A673 (cell line): Measurements from ENCODE around the gene LAPTM4A. TPM values are rescaled to one million over a fixed set of nuclear protein-coding genes. Genes with fewer than 3 reads are reported as not detected.

ENCODE experiments used
- BruUV-seq: library from RNA; stranded (reverse); fragments of 400-500 nt; replicated peaks from 2 replicates; lab custom pipeline; 2021; lab: Mats Ljungman, UMichigan
- CTCF ChIA-PET: fragments of 300-600 bp; sonication (Branson Sonifier 250); formaldehyde crosslinking; loops from one replicate; lab custom pipeline; 2022; ENCODE audit warnings: antibody characterized with exemption; lab: Charles Lee
- POLR2A ChIA-PET: fragments of 300-600 bp; sonication (Branson Sonifier 250); formaldehyde crosslinking; loops from one replicate; lab custom pipeline; 2022; ENCODE audit warnings: antibody characterized with exemption; ENCODE audit not compliant: low non-redundant PET; lab: Charles Lee
- DNase-seq: peaks from one replicate; pipeline ENCODE4 v3.0.0-alpha.2; 2015; ENCODE audit warnings: low spot score
- H3K27ac ChIP-seq: fragments of 200-600 bp; sonication (generic); 2 replicates; pipeline ENCODE4 v1.5.1; 2016; ENCODE audit warnings: mixed run types, low read depth, mild to moderate bottlenecking, mixed read lengths, antibody characterized with exemption, low read length; ENCODE audit not compliant: poor library complexity, severe bottlenecking
- H3K27me3 ChIP-seq: fragments of 200-600 bp; sonication (generic); replicated peaks from 2 replicates; pipeline ENCODE4 v1.6.1; 2017; ENCODE audit warnings: mixed run types, low read depth, mild to moderate bottlenecking, mixed read lengths, antibody characterized with exemption, low read length; ENCODE audit not compliant: insufficient read depth, poor library complexity
- H3K36me3 ChIP-seq: fragments of 200-600 bp; sonication (generic); 2 replicates; pipeline ENCODE4 v1.6.1; 2016; ENCODE audit warnings: mixed run types, mild to moderate bottlenecking, mixed read lengths, antibody characterized with exemption, low read length; ENCODE audit not compliant: insufficient read depth, poor library complexity, severe bottlenecking
- H3K4me1 ChIP-seq: fragments of 200-600 bp; sonication (generic); 2 replicates; pipeline ENCODE4 v1.6.1; 2017; ENCODE audit warnings: mixed run types, mild to moderate bottlenecking, mixed read lengths, antibody characterized with exemption, low read length; ENCODE audit not compliant: insufficient read depth, poor library complexity, severe bottlenecking
- H3K4me3 ChIP-seq: fragments of 200-600 bp; sonication (generic); 2 replicates; pipeline ENCODE4 v1.5.1; 2016; ENCODE audit warnings: low read depth, mixed run types, mild to moderate bottlenecking, mixed read lengths, low read length; ENCODE audit not compliant: poor library complexity, severe bottlenecking
- H3K9me3 ChIP-seq: fragments of 200-600 bp; sonication (generic); 2 replicates; pipeline ENCODE4 v1.6.1; 2016; ENCODE audit warnings: mixed run types, low read depth, mild to moderate bottlenecking, mixed read lengths, antibody characterized with exemption, low read length; ENCODE audit not compliant: poor library complexity, severe bottlenecking
- CTCF ChIP-seq: fragments of 300-800, 200-600 bp; sonication (generic); conservative IDR thresholded peaks from 2 replicates; pipeline ENCODE4 v1.5.1; 2017; ENCODE audit warnings: low read depth, mild to moderate bottlenecking, antibody characterized with exemption, low read length, moderate library complexity, mixed read lengths
- EZH2 ChIP-seq: fragments of 200-600 bp; sonication (generic); IDR thresholded peaks from 2 replicates; pipeline ENCODE4 v1.6.1; 2017; ENCODE audit warnings: borderline replicate concordance, low read depth, mild to moderate bottlenecking, mixed read lengths, antibody characterized with exemption, low read length; ENCODE audit not compliant: poor library complexity, severe bottlenecking
- intact Hi-C: fragments of 100-400 bp; cut with micrococcal nuclease; formaldehyde crosslinking; loops from one replicate; pipeline ENCODE4 v1.10.0; 2022; ENCODE audit not compliant: unreplicated experiment
- total RNA-seq: library from RNA; stranded (reverse); gene quantifications from 2 replicates; pipeline ENCODE4 v1.2.3, GENCODE V29; 2021

LAPTM4A gene
- total RNA-seq, 1 experiment from 2014 or later = 158 TPM

GRCh38 chr2:20001361-20001863 is 50.0 kb downstream of the LAPTM4A start:
- no peaks in the 10 kb centered on the region for H3K36me3 ChIP-seq

GRCh38 chr2:19993731-19994130 is 57.7 kb downstream of the LAPTM4A start:
- H3K4me1 ChIP-seq = peaks cover 3% of the 10 kb centered on the region
- TF ChIP-seq EZH2 = no peak
- TF ChIP-seq CTCF = no peak
- ChIA-PET CTCF (no interaction called here), POLR2A (no interaction called here)
- no TSS peak for BruUV-seq
- no peak overlapping the region for H3K4me3 ChIP-seq
- no peak for DNase-seq
- no peaks in the 10 kb centered on the region for H3K36me3 ChIP-seq
- H3K27ac ChIP-seq = no peak overlapping the region
- intact Hi-C loops = no loop called here
- no peaks in the 10 kb centered on the region for H3K9me3 ChIP-seq
- H3K27me3 ChIP-seq = no peaks in the 10 kb centered on the region

More at GRCh38 chr2:20001361-20001863, 50.0 kb downstream of the LAPTM4A start:
- no peaks in the 10 kb centered on the region for H3K27me3 ChIP-seq
- TF ChIP-seq CTCF = no peak
- TF ChIP-seq EZH2 = no peak
- intact Hi-C loops = no loop called here
- POLR2A ChIA-PET = no interaction called here
- no peaks in the 10 kb centered on the region for H3K9me3 ChIP-seq
- DNase-seq = no peak
- BruUV-seq = no TSS peak
- no peak overlapping the region for H3K27ac ChIP-seq
- no peak overlapping the region for H3K4me3 ChIP-seq
- peaks cover 17% of the 10 kb centered on the region for H3K4me1 ChIP-seq
- CTCF ChIA-PET = no interaction called here

- POLR2A ChIA-PET = no interaction called here
- no peak for TF ChIP-seq EZH2
- TF ChIP-seq CTCF = no peak
- Histone ChIP-seq H3K9me3 (no peaks in the 10 kb centered on the region), H3K27me3 (no peaks in the 10 kb centered on the region), H3K27ac (no peak overlapping the region), H3K4me1 (peaks cover 8% of the 10 kb centered on the region), H3K36me3 (no peaks in the 10 kb centered on the region), H3K4me3 (no peak overlapping the region)
- DNase-seq = no peak
- CTCF ChIA-PET = no interaction called here
- intact Hi-C loops = no loop called here
- BruUV-seq = no TSS peak
These were observed 59.5 kb downstream of the LAPTM4A start for GRCh38 chr2:19991895-19992294.
